ENCODE measurements around the gene SMPD1. TPM values are rescaled to one million over a fixed set of nuclear protein-coding genes. Genes with fewer than 3 reads are reported as not detected.
A peak's percentile ranks its signal among the peaks of the same experiment; 100 is the strongest.

The SMPD1 gene
- total and polyA plus RNA-seq, 9 of the 15 experiments (the other 6 are each of a cell fraction or from before 2014, with no cell fraction given), result 0.90 to 9.9 (median 5.2) TPM

DNA sequence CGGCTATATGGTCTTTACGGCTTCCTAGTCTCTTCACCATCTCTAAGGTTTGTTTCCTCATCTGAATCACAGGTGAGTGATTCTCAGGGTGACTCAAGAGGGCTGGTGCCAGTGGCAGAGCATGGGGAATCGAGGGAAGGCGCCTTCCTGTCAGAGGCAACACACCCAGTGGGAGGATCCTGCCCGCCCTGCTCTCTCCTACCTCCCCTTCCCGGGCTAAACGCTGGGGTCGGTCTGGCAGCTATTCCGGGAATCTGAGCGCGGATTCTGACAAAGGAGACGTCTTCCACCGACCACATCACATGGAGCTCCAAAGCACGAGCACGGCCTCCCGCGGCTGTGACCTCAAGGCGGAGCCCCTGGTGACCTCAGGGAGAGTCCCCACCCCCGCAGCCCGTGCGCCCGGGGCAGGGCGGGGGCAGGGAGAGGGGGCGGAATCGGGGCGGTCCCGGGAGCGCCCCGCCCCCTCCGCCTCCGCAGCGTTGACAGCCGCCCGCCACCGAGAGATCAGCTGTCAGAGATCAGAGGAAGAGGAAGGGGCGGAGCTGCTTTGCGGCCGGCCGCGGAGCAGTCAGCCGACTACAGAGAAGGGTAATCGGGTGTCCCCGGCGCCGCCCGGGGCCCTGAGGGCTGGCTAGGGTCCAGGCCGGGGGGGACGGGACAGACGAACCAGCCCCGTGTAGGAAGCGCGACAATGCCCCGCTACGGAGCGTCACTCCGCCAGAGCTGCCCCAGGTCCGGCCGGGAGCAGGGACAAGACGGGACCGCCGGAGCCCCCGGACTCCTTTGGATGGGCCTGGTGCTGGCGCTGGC lies at the start of gene SMPD1 (continued):
- TF ChIP-seq ESRRA (IDR thresholded peaks at IDR 0.05; ENCODE audit: borderline replicate concordance, low read depth) (peak; percentile 90), ZNF316 (IDR thresholded peaks at IDR 0.05) (no peak), NKRF (IDR thresholded peaks at IDR 0.05; ENCODE audit: borderline replicate concordance) (peak; percentile 68; the same call in 1 of the 2 replicates), CTBP1 (IDR thresholded peaks at IDR 0.05; ENCODE audit: borderline replicate concordance) (peak; percentile 82), ZNF165 (CRISPR knock-in tag; IDR thresholded peaks at IDR 0.05; ENCODE audit: borderline replicate concordance) (no peak), CBX1 (IDR thresholded peaks at IDR 0.05; ENCODE audit: low read depth) (peak; percentile 46; the same call in 1 of the 2 replicates), ATF1 (CRISPR knock-in tag; IDR thresholded peaks at IDR 0.05) (no peak), ATF1 (tag; IDR thresholded peaks at IDR 0.05) (peak; percentile 76), ZNF449 (CRISPR knock-in tag; IDR thresholded peaks at IDR 0.05) (no peak), MYC (IDR thresholded peaks at IDR 0.05; ENCODE audit: low read depth, low read length) (peak; percentile 86), MYC (CRISPR knock-in tag; IDR thresholded peaks at IDR 0.05; ENCODE audit: borderline replicate concordance, low read depth) (no peak; the same call in 1 of the 2 replicates), TFAP4 (CRISPR knock-in tag; IDR thresholded peaks at IDR 0.05; ENCODE audit: borderline replicate concordance) (peak; percentile 99), GATA2 (CRISPR knock-in tag; IDR thresholded peaks at IDR 0.05) (peak; percentile 12; the same call in 1 of the 2 replicates), CBX3 (IDR thresholded peaks at IDR 0.05; ENCODE audit: borderline replicate concordance in 1 of 2, low read length in 2 of 2) (peak in 1 of 2 experiments; percentile 64; a peak in 1 of 3 replicates), POLR2AphosphoS5 (IDR thresholded peaks at IDR 0.05; ENCODE audit: control insufficient read depth, insufficient read depth, low read depth, low read length) (peak; percentile 47; the same call in 1 of the 2 replicates), ZBTB11 (CRISPR knock-in tag; IDR thresholded peaks at IDR 0.05) (peak in 1 of 3 experiments; percentile 6; a peak in 1 of 6 replicates), BHLHE40 (IDR thresholded peaks at IDR 0.05; ENCODE audit: low read length) (peak; percentile 96), SIN3A (IDR thresholded peaks at IDR 0.05; ENCODE audit: borderline replicate concordance in 2 of 2, control insufficient read depth in 1 of 2, low read depth in 2 of 2, low read length in 2 of 2) (peak; percentile 93 to 97), PML (IDR thresholded peaks at IDR 0.05; ENCODE audit: low read length) (peak; percentile 46; the same call in 1 of the 2 replicates)

Data from K562 (cell line).